Smooth muscle cell (in vitro differentiated cells): ENCODE measurements around the gene SLC1A5. TPM values are rescaled to one million over a fixed set of nuclear protein-coding genes. Genes with fewer than 3 reads are reported as not detected.

ENCODE experiments used
- DNase-seq: peaks from one replicate; lab custom pipeline; 2025; ENCODE audit not compliant: unreplicated experiment; lab: John Stamatoyannopoulos, UW
- H2AFZ ChIP-seq: fragments of 200-600 bp; sonication (generic); 2 replicates; pipeline ENCODE4 v1.6.0; 2016; ENCODE audit warnings: antibody characterized with exemption, low read depth, mild to moderate bottlenecking
- H3F3A ChIP-seq: fragments of 200-600 bp; sonication (generic); 2 replicates; pipeline ENCODE4 v1.6.0; 2017; ENCODE audit warnings: antibody characterized with exemption, low read depth
- H3K27ac ChIP-seq: fragments of 200-600 bp; sonication (generic); 2 replicates; pipeline ENCODE4 v1.5.1; 2016; ENCODE audit warnings: low read depth, mild to moderate bottlenecking
- H3K27me3 ChIP-seq: fragments of 200-600 bp; sonication (generic); 2 replicates; pipeline ENCODE4 v1.6.1; 2016; ENCODE audit warnings: low read depth, mild to moderate bottlenecking
- H3K36me3 ChIP-seq: fragments of 200-600 bp; sonication (generic); 2 replicates; pipeline ENCODE4 v1.5.1; 2016; ENCODE audit warnings: low read depth
- H3K4me1 ChIP-seq: fragments of 200-600 bp; sonication (generic); 2 replicates; pipeline ENCODE4 v1.5.1; 2016; ENCODE audit warnings: low read depth
- H3K4me2 ChIP-seq: fragments of 200-600 bp; sonication (generic); 2 replicates; pipeline ENCODE4 v1.6.0; 2016; ENCODE audit warnings: mild to moderate bottlenecking
- H3K4me3 ChIP-seq: fragments of 200-600 bp; sonication (generic); 2 replicates; pipeline ENCODE4 v1.5.1; 2016; ENCODE audit warnings: mild to moderate bottlenecking
- H3K79me2 ChIP-seq: fragments of 200-600 bp; sonication (generic); 2 replicates; pipeline ENCODE4 v1.6.0; 2016; ENCODE audit warnings: low read depth, mild to moderate bottlenecking
- H3K9ac ChIP-seq: fragments of 200-600 bp; sonication (generic); 2 replicates; pipeline ENCODE4 v1.6.0; 2016; ENCODE audit warnings: low read depth
- H3K9me3 ChIP-seq: fragments of 200-600 bp; sonication (generic); replicated peaks from 2 replicates; pipeline ENCODE4 v1.5.1; 2016; ENCODE audit warnings: low read depth
- H4K20me1 ChIP-seq: fragments of 200-600 bp; sonication (generic); 2 replicates; pipeline ENCODE4 v1.6.0; 2016; ENCODE audit warnings: low read depth
- CTCF ChIP-seq: fragments of 200-600 bp; sonication (generic); IDR thresholded peaks from 2 replicates; pipeline ENCODE4 v1.5.1; 2017; ENCODE audit warnings: borderline replicate concordance, mild to moderate bottlenecking, antibody characterized with exemption; ENCODE audit not compliant: insufficient read depth, poor library complexity, severe bottlenecking
- WGBS: methylation state at CpG from one replicate; pipeline ENCODE4 v1.1.7; 2016; ENCODE audit warnings: low lambda C conversion rate; 5-methylcytosine and 5-hydroxymethylcytosine counted together
- polyA plus RNA-seq: library from polyadenylated mRNA; unstranded; fragments of >200 nt; fragmentation: Nextera tagmentation; extraction: Ambion mirVana; gene quantifications from 2 replicates; pipeline ENCODE4 v1.2.1, GENCODE V29; 2016
- total RNA-seq: library from RNA; depleted of rRNA; stranded (reverse); fragments of >200 nt; gene quantifications from 2 replicates; pipeline ENCODE4 v1.2.3, GENCODE V29; 2014

Gene SLC1A5
- total and polyA plus RNA-seq, 2 experiments from 2014 or later, result 101 to 231 TPM

- Histone ChIP-seq H3K4me3 (no peak overlapping the region), H2AFZ (no peak overlapping the region), H3K9ac (no peak overlapping the region), H3K27ac (no peak overlapping the region), H3F3A (peaks cover 10% of the 10 kb centered on the region), H4K20me1 (peaks cover 98% of the 10 kb centered on the region), H3K4me2 (no peak overlapping the region), H3K4me1 (no peaks in the 10 kb centered on the region), H3K36me3 (no peaks in the 10 kb centered on the region), H3K79me2 (peaks cover 78% of the 10 kb centered on the region), H3K9me3 (no peaks in the 10 kb centered on the region), H3K27me3 (no peaks in the 10 kb centered on the region)
- 75% methylated on average over 22 of the region's 22 CpGs for WGBS
- no peak for DNase-seq
- no peak for TF ChIP-seq CTCF
These were observed 51.7 kb downstream of the SLC1A5 start for GRCh38 chr19:46736531-46737297.

GRCh38 chr19:46733690-46734292 lies 54.6 kb downstream of the SLC1A5 start:
- peaks cover 49% of the 10 kb centered on the region for H3K79me2 ChIP-seq
- DNase-seq, result no peak
- TF ChIP-seq CTCF, result no peak
- H3K9ac ChIP-seq, result no peak overlapping the region
- H3K9me3 ChIP-seq, result no peaks in the 10 kb centered on the region
- H3K4me2 ChIP-seq, result no peak overlapping the region
- H2AFZ ChIP-seq, result no peak overlapping the region
- peaks cover 10% of the 10 kb centered on the region for H3F3A ChIP-seq
- WGBS, result 94% methylated on average over 11 of the region's 11 CpGs
- H3K36me3 ChIP-seq, result no peaks in the 10 kb centered on the region
- H3K27ac ChIP-seq, result no peak overlapping the region
- no peaks in the 10 kb centered on the region for H3K4me1 ChIP-seq
- no peak overlapping the region for H3K4me3 ChIP-seq
- H4K20me1 ChIP-seq, result peaks cover 98% of the 10 kb centered on the region
- H3K27me3 ChIP-seq, result no peaks in the 10 kb centered on the region

- H4K20me1 ChIP-seq, result peaks cover 98% of the 10 kb centered on the region
These were observed 55.3 kb downstream of the SLC1A5 start for GRCh38 chr19:46732966-46733689.

More at GRCh38 chr19:46732966-46733689, 55.3 kb downstream of the SLC1A5 start:
- Histone ChIP-seq H3K9ac (no peak overlapping the region), H3K4me3 (no peak overlapping the region), H3F3A (peaks cover 10% of the 10 kb centered on the region), H3K36me3 (no peaks in the 10 kb centered on the region), H3K27me3 (no peaks in the 10 kb centered on the region), H3K9me3 (no peaks in the 10 kb centered on the region), H3K79me2 (peaks cover 42% of the 10 kb centered on the region), H3K27ac (no peak overlapping the region), H3K4me1 (no peaks in the 10 kb centered on the region), H2AFZ (no peak overlapping the region), H3K4me2 (no peak overlapping the region)
- 81% methylated on average over 23 of the region's 23 CpGs for WGBS
- TF ChIP-seq CTCF, result no peak
- no peak for DNase-seq
